ENCODE measurements around the gene EVX2. TPM values are rescaled to one million over a fixed set of nuclear protein-coding genes. Genes with fewer than 3 reads are reported as not detected.
A peak's percentile ranks its signal among the peaks of the same experiment; 100 is the strongest.

EVX2 gene
- total RNA-seq, 6 experiments from 2014 or later: not detected

- Histone ChIP-seq H3K36me3 (no peaks in the 10 kb centered on the region), H3K27me3 (peaks cover 30 to 87% of the 10 kb centered on the region in 2 donors), H3K27ac (no peak within 1 kb of the TSS), H3K9me3 (no peaks in the 10 kb centered on the region), H3K4me3 (no peak within 1 kb of the TSS), H3K4me1 (no peaks in the 10 kb centered on the region)
- ATAC-seq (peak in 1 of 4 donors; percentile 20), DNase-seq (no peak)
- TF ChIP-seq CTCF (IDR thresholded peaks at IDR 0.05): no peak
- TF ChIP-seq POLR2A (IDR thresholded peaks at IDR 0.05): no peak
- WGBS (ENCODE audit: insufficient coverage, low coverage, low lambda C conversion rate, missing lambda C conversion rate): 3% methylated on average over 13 of the region's 66 CpGs
- intact Hi-C loops (cut with DNase I): no loop called here
Measured at GRCh38 chr2:176115883-176116813, 32.4 kb upstream of the EVX2 start, which contains the start of gene HOXD10. TSS of gene HOXD10 (plus strand) at chr2:176116778. CDS start at chr2:176116834, 56 bp downstream.

- intact Hi-C loops (cut with DNase I): no loop called here
Measured at GRCh38 chr2:176114930-176115625, 31.3 kb upstream of the EVX2 start.

GRCh38 chr2:176114120-176114929 is 30.6 kb upstream of the EVX2 start:
- H3K4me3 ChIP-seq: no peak overlapping the region
- intact Hi-C loops (cut with DNase I): no loop called here
- no peaks in the 10 kb centered on the region for H3K4me1 ChIP-seq
- DNase-seq (no peak), ATAC-seq (no peak)
- no peaks in the 10 kb centered on the region for H3K9me3 ChIP-seq
- 7% methylated on average over 22 of the region's 26 CpGs for WGBS (ENCODE audit: insufficient coverage, low coverage, low lambda C conversion rate, missing lambda C conversion rate)
- no peak for TF ChIP-seq CTCF (IDR thresholded peaks at IDR 0.05)
- H3K27ac ChIP-seq: no peak overlapping the region
- peaks cover 18 to 92% of the 10 kb centered on the region in 2 donors for H3K27me3 ChIP-seq
- no peaks in the 10 kb centered on the region for H3K36me3 ChIP-seq

More at GRCh38 chr2:176114930-176115625, 31.3 kb upstream of the EVX2 start:
- H3K27ac ChIP-seq: no peak overlapping the region
- WGBS (ENCODE audit: insufficient coverage, low coverage, low lambda C conversion rate, missing lambda C conversion rate): 15% methylated on average over 13 of the region's 16 CpGs
- ATAC-seq: no peak
- H3K4me3 ChIP-seq: no peak overlapping the region
- no peaks in the 10 kb centered on the region for H3K4me1 ChIP-seq
- no peaks in the 10 kb centered on the region for H3K36me3 ChIP-seq
- H3K27me3 ChIP-seq: peaks cover 21 to 91% of the 10 kb centered on the region in 2 donors
- no peak for TF ChIP-seq CTCF (IDR thresholded peaks at IDR 0.05)
- TF ChIP-seq POLR2A (IDR thresholded peaks at IDR 0.05): no peak
- no peak for DNase-seq
- no peaks in the 10 kb centered on the region for H3K9me3 ChIP-seq
